Mesendoderm (in vitro differentiated cells): ENCODE measurements around the gene PHLPP1.
A peak's percentile ranks its signal among the peaks of the same experiment; 100 is the strongest.

Experiments used
- DNase-seq: peaks from one replicate; pipeline ENCODE4 v3.0.0; 2013
- H2AK5ac ChIP-seq: 2 replicates; pipeline ENCODE4 v1.6.1; 2013; ENCODE audit warnings: low read length, inconsistent platforms
- H2BK120ac ChIP-seq: 2 replicates; pipeline ENCODE4 v1.6.1; 2013; ENCODE audit warnings: low read depth, mild to moderate bottlenecking, low read length, moderate library complexity, mixed read lengths
- H2BK15ac ChIP-seq: replicated peaks from 2 replicates; pipeline ENCODE4 v1.6.1; 2013; ENCODE audit warnings: low read depth, mild to moderate bottlenecking, moderate library complexity
- H2BK5ac ChIP-seq: 2 replicates; pipeline ENCODE4 v1.6.1; 2013; ENCODE audit warnings: low read length, inconsistent platforms
- H3K18ac ChIP-seq: 2 replicates; pipeline ENCODE4 v1.6.1; 2013; ENCODE audit warnings: mild to moderate bottlenecking, low read length, mixed read lengths
- H3K23ac ChIP-seq: one replicate; pipeline ENCODE4 v1.6.1; 2013; ENCODE audit warnings: low read length
- H3K27ac ChIP-seq: 2 replicates; pipeline ENCODE4 v1.5.1; 2013; ENCODE audit warnings: low read depth, mild to moderate bottlenecking, inconsistent platforms, low read length, moderate library complexity
- H3K27me3 ChIP-seq: 2 replicates; pipeline ENCODE4 v1.6.1; 2013; ENCODE audit warnings: low read length, control low read depth, mild to moderate bottlenecking, inconsistent platforms; ENCODE audit not compliant: insufficient read depth, poor library complexity
- H3K36me3 ChIP-seq: 2 replicates; pipeline ENCODE4 v1.6.1; 2013; ENCODE audit warnings: low read length, inconsistent platforms; ENCODE audit not compliant: control insufficient read depth, insufficient read depth
- H3K4ac ChIP-seq: one replicate; pipeline ENCODE4 v1.6.1; 2013; ENCODE audit warnings: low read depth, mild to moderate bottlenecking, low read length, moderate library complexity
- H3K4me1 ChIP-seq: 2 replicates; pipeline ENCODE4 v1.6.1; 2013; ENCODE audit warnings: low read depth, low read length, inconsistent platforms; ENCODE audit not compliant: control insufficient read depth
- H3K4me2 ChIP-seq: 2 replicates; pipeline ENCODE4 v1.6.1; 2013; ENCODE audit warnings: low read length
- H3K4me3 ChIP-seq: 2 replicates; pipeline ENCODE4 v1.5.1; 2013; ENCODE audit warnings: mild to moderate bottlenecking, low read length
- H3K56ac ChIP-seq: one replicate; pipeline ENCODE4 v1.6.1; 2013; ENCODE audit warnings: low read length
- H3K79me1 ChIP-seq: 2 replicates; pipeline ENCODE4 v1.6.1; 2013; ENCODE audit warnings: low read length, inconsistent platforms
- H3K79me2 ChIP-seq: 2 replicates; pipeline ENCODE4 v1.6.1; 2013; ENCODE audit warnings: mild to moderate bottlenecking, low read length; ENCODE audit not compliant: control insufficient read depth, insufficient read depth
- H3K9ac ChIP-seq: 2 replicates; pipeline ENCODE4 v1.6.1; 2013; ENCODE audit warnings: low read length, inconsistent platforms
- H4K5ac ChIP-seq: one replicate; pipeline ENCODE4 v1.6.1; 2013; ENCODE audit warnings: low read length
- H4K8ac ChIP-seq: one replicate; pipeline ENCODE4 v1.6.1; 2013; ENCODE audit warnings: low read depth, mild to moderate bottlenecking, control low read depth, low read length, moderate library complexity
- WGBS: extraction: QIAGEN DNeasy Blood & Tissue Kit; methylation state at CpG from one replicate; pipeline ENCODE4 v1.1.7; 2013; ENCODE audit warnings: low lambda C conversion rate, missing lambda C conversion rate; ENCODE audit not compliant: insufficient coverage; ENCODE audit errors: extremely low coverage; 5-methylcytosine and 5-hydroxymethylcytosine counted together

The PHLPP1 gene

GRCh38 chr18:62773691-62774090 lies 58.4 kb downstream of the PHLPP1 start:
- Histone ChIP-seq H3K79me1 (peaks cover 3% of the 10 kb centered on the region), H3K27ac (no peak overlapping the region), H2BK120ac (no peak overlapping the region), H3K27me3 (no peaks in the 10 kb centered on the region), H3K56ac (no peak overlapping the region), H4K8ac (no peak overlapping the region), H3K4me3 (no peak overlapping the region), H3K9ac (no peak overlapping the region), H2AK5ac (no peak overlapping the region), H3K18ac (no peak overlapping the region), H3K23ac (no peak overlapping the region), H3K36me3 (no peaks in the 10 kb centered on the region), H3K4ac (no peak overlapping the region), H3K4me1 (no peaks in the 10 kb centered on the region), H3K79me2 (peaks cover 53% of the 10 kb centered on the region), H4K5ac (no peak overlapping the region), H2BK15ac (no peak overlapping the region), H3K4me2 (no peak overlapping the region), H2BK5ac (no peak overlapping the region)
- WGBS = no CpG with 5 or more reads among the region's 3 CpGs
- no peak for DNase-seq

DNA sequence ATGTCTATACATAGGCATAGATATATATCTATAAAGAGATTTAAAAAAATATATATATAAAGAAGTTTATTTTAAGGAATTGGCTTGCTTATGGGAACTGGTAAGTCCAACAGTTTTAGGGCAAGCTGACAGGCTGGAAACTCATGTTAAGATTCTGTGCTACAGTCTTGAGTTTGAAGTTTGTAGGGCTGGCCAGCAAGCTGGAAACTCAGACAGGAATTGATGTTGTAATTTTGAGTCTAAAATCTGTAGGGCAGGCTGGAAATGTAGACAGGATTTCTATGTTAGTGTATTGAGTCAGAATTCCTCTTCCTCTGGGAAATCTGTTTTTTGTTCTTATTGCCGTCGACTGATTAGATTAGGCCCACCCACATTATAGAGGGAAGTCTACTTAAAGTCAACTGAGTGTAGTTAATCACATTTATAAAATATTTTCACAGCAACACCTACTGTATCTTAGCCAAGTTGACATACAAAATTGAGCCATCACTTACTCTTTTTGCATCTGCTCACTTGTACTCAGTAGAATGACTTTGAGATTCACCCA lies 60.8 kb downstream of the PHLPP1 start:
- WGBS = no CpG with 5 or more reads among the region's 2 CpGs
- Histone ChIP-seq H2AK5ac (no peak overlapping the region), H3K23ac (no peak overlapping the region), H3K36me3 (no peaks in the 10 kb centered on the region), H3K4ac (no peak overlapping the region), H2BK15ac (no peak overlapping the region), H3K4me2 (no peak overlapping the region), H3K4me3 (no peak overlapping the region), H2BK120ac (no peak overlapping the region), H3K18ac (no peak overlapping the region), H2BK5ac (no peak overlapping the region), H3K27me3 (no peaks in the 10 kb centered on the region), H3K79me1 (peaks cover 3% of the 10 kb centered on the region), H4K5ac (no peak overlapping the region), H3K56ac (no peak overlapping the region), H3K9ac (no peak overlapping the region), H3K27ac (no peak overlapping the region), H3K79me2 (peaks cover 66% of the 10 kb centered on the region), H3K4me1 (peaks cover 2% of the 10 kb centered on the region), H4K8ac (no peak overlapping the region)
- DNase-seq = no peak

- Histone ChIP-seq H4K5ac (no peak overlapping the region), H3K9ac (no peak overlapping the region), H3K27me3 (no peaks in the 10 kb centered on the region), H3K56ac (no peak overlapping the region), H3K4me1 (peaks cover 2% of the 10 kb centered on the region), H3K4me3 (no peak overlapping the region), H3K4ac (no peak overlapping the region), H3K27ac (no peak overlapping the region), H3K79me1 (peaks cover 7% of the 10 kb centered on the region), H3K18ac (no peak overlapping the region), H3K23ac (no peak overlapping the region), H2AK5ac (no peak overlapping the region), H2BK120ac (no peak overlapping the region), H2BK15ac (no peak overlapping the region), H3K4me2 (no peak overlapping the region), H2BK5ac (no peak overlapping the region), H3K79me2 (peaks cover 63% of the 10 kb centered on the region), H3K36me3 (no peaks in the 10 kb centered on the region), H4K8ac (no peak overlapping the region)
- 100% methylated on average over 1 of the region's 1 CpG for WGBS
- DNase-seq = no peak
These were observed 62.5 kb downstream of the PHLPP1 start for GRCh38 chr18:62777814-62778213.

- Histone ChIP-seq H3K18ac (no peak overlapping the region), H3K4me1 (peaks cover 2% of the 10 kb centered on the region), H2BK120ac (no peak overlapping the region), H3K4me3 (no peak overlapping the region), H3K79me2 (peaks cover 58% of the 10 kb centered on the region), H2BK15ac (no peak overlapping the region), H4K8ac (no peak overlapping the region), H3K36me3 (no peaks in the 10 kb centered on the region), H2AK5ac (no peak overlapping the region), H3K9ac (no peak overlapping the region), H3K27ac (no peak overlapping the region), H2BK5ac (no peak overlapping the region), H4K5ac (no peak overlapping the region), H3K27me3 (no peaks in the 10 kb centered on the region), H3K4me2 (no peak overlapping the region), H3K79me1 (peaks cover 4% of the 10 kb centered on the region), H3K56ac (no peak overlapping the region), H3K4ac (no peak overlapping the region), H3K23ac (no peak overlapping the region)
- no CpG with 5 or more reads among the region's 6 CpGs for WGBS
- DNase-seq = peak; percentile 77
These were observed 63.9 kb downstream of the PHLPP1 start for GRCh38 chr18:62778976-62779869.

DNA sequence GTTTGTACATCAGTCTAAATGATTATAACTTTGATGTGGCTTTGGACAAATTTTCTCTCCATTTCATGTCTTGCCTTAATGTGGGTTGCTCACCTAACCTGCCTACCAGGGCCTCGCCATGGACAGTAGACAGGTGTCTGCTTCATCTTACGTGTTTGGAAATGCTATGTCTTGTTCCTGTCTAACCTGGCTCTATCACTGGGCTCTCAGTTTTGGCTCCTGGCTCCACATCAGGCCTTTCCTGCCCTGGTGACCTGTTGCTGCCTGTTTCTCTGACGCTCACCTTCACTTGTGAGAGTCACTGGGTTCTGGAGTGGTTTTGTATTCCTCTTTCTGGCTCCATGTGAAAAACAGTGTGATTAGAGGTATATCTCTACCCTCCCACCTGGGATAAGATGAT lies 65.9 kb downstream of the PHLPP1 start:
- Histone ChIP-seq H2BK5ac (no peak overlapping the region), H2BK15ac (no peak overlapping the region), H4K5ac (no peak overlapping the region), H2AK5ac (no peak overlapping the region), H3K9ac (no peak overlapping the region), H3K79me2 (peaks cover 65% of the 10 kb centered on the region), H4K8ac (no peak overlapping the region), H3K27me3 (no peaks in the 10 kb centered on the region), H3K4me2 (no peak overlapping the region), H3K4ac (no peak overlapping the region), H3K23ac (no peak overlapping the region), H3K18ac (no peak overlapping the region), H3K56ac (no peak overlapping the region), H3K27ac (no peak overlapping the region), H2BK120ac (no peak overlapping the region), H3K36me3 (no peaks in the 10 kb centered on the region), H3K4me3 (no peak overlapping the region), H3K79me1 (peaks cover 4% of the 10 kb centered on the region), H3K4me1 (peaks cover 2% of the 10 kb centered on the region)
- WGBS = no CpG with 5 or more reads among the region's 3 CpGs
- DNase-seq = no peak
